ENCODE data around the gene DPF1.

Gene DPF1

DNA sequence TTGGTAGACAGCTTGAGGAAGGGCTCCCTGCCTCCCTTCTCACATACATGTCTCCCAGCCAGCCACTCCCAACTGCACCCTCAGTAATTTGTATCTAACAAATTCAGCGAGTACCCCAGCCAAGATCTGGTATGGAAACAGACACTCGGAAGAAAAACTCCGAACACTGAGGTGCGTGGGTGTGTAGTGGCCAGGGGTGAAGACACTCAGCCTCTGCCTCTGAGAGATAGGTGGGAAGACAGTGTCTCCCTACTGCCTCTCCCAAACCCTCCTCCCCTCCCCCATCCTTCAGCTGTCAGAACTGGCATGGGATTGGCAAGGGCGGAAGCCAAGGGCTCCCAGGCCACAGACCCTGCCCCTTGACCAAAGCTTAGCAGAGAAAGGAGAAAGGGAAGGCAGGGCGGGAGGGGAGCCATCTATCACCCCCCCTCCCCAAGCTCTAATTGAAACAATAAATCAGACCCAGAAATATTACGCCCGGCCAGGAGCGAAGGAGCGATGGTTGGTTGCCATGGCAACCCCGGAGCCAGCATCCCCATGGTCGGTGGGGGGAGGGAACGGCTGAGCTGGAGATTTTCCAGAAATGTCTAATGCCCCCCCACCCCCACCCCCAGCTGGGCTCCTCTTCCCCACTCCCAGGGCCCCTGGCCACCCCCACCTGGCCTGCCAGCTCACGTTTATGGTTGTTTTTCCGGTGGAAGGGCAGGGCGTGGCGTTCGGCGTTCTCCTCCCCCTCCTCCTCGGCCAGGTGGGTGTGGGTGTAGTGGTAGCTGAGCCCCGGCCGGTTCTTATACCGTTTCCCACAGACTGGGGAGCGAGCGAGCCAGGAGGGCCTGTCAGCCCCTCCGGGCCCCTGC, 7.0 kb downstream of the DPF1 start:
- no peaks in the 10 kb centered on the region for H3K9me3 ChIP-seq
- intact Hi-C loops (cut with DNase I; ENCODE audit: low total_unique reads), result no loop called here
- no peak for TF ChIP-seq CTCF (IDR thresholded peaks at IDR 0.05)
- peaks cover 0 to under 1% (median 0%) of the 10 kb centered on the region in 4 donors for H3K4me1 ChIP-seq
- H3K4me3 ChIP-seq, result no peak overlapping the region
- H3K27me3 ChIP-seq, result peaks cover 0 to 49% of the 10 kb centered on the region in 2 donors
- no peak overlapping the region for H3K27ac ChIP-seq
- no peaks in the 10 kb centered on the region for H3K36me3 ChIP-seq
- DNase-seq, result no peak

DNA sequence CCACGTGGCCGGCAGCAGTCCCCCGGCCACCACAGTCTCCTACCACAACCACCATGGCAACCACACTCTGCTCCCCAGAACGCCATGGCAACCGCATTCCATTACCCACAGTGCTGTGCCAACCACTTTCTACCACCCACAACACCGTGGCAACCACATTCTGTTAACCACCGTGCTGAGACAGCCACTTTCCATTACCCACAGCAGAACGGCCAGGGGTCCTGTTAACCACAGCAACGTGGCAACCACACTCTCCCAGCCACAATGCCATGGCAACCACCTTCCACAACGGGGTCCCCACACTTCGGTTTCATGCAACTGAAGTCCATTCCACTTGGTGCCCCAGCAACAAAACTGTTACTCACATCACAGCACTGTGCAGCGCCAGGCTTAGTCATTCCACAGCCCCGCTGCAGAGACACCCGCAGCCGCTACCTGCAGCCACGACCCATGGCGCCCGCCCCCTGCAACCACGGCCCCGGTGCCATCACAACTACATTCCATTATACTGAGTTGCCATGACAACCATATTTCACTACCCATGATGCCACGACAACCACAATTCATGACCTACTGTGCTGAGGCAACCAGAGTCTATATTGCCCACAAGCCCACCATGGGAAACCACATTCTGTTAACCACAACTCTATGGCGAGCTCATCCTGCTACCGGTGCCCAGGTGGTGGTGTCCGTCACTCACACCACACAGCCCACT, 10.0 kb downstream of the DPF1 start:
- TF ChIP-seq CTCF (IDR thresholded peaks at IDR 0.05), result no peak
- no peak for DNase-seq
- no peak overlapping the region for H3K27ac ChIP-seq
- intact Hi-C loops (cut with DNase I; ENCODE audit: low total_unique reads), result no loop called here
- no peaks in the 10 kb centered on the region for H3K36me3 ChIP-seq
- no peak overlapping the region for H3K4me3 ChIP-seq
- H3K4me1 ChIP-seq, result peaks cover 0 to 27% (median 24%) of the 10 kb centered on the region in 4 donors
- H3K27me3 ChIP-seq, result peaks cover 0 to 57% of the 10 kb centered on the region in 2 donors
- H3K9me3 ChIP-seq, result no peaks in the 10 kb centered on the region

DNA sequence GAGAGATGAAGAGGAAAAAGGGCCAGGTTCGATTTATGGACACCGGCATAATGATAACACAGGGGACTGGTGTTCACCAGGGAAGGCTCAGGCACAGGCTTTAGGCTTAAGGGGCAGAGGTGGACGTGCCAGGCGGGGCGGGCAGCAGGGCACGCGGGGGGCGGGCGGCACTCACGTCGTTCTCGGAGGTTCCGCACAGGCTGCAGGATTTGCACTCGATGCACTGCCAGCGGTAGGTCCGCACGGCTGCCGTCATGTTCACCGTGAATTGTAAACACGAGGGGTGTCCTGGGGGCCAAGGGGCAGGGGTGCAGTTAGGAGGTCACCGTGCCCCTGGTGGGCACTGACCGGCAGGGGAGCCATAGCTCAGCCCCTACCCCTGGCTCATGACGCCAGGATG, 10.6 kb downstream of the DPF1 start:
- Histone ChIP-seq H3K4me1 (peaks cover 0 to 28% (median 26%) of the 10 kb centered on the region in 4 donors), H3K4me3 (no peak overlapping the region), H3K27me3 (peaks cover 0 to 57% of the 10 kb centered on the region in 2 donors), H3K9me3 (no peaks in the 10 kb centered on the region), H3K36me3 (no peaks in the 10 kb centered on the region), H3K27ac (no peak overlapping the region)
- intact Hi-C loops (cut with DNase I; ENCODE audit: low total_unique reads), result no loop called here
- no peak for DNase-seq
- TF ChIP-seq CTCF (IDR thresholded peaks at IDR 0.05), result no peak

DNA sequence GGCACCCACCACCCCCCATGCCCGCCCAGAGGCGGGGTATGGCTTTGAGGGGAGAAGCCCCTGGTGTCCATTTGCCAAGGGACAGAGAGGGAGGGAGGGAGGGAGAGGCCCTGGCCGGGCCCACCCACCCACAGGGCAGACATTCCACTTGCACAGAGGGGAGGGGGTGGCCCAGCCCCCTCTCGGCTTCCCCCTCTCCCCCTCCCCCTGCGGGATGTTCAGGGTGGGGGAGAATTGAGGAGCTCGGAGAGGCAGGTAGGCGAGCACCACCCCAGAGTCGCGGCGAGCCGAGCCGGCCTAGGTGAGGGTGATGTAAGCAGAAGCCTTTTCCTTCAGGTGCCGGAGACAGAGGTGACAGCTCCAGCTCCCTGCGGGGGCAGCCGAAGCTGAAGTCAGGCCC, 12.3 kb downstream of the DPF1 start:
- no peak overlapping the region for H3K4me3 ChIP-seq
- H3K27me3 ChIP-seq, result peaks cover 0 to 54% of the 10 kb centered on the region in 2 donors
- H3K36me3 ChIP-seq, result peaks cover 0 to 8% (median 3%) of the 10 kb centered on the region in 3 donors
- DNase-seq, result no peak
- no peaks in the 10 kb centered on the region for H3K9me3 ChIP-seq
- TF ChIP-seq CTCF (IDR thresholded peaks at IDR 0.05), result no peak
- no peak overlapping the region for H3K27ac ChIP-seq
- intact Hi-C loops (cut with DNase I; ENCODE audit: low total_unique reads), result no loop called here
- H3K4me1 ChIP-seq, result peaks cover 0 to 28% (median 26%) of the 10 kb centered on the region in 4 donors

- intact Hi-C loops (cut with DNase I; ENCODE audit: low total_unique reads), result no loop called here
- H3K4me1 ChIP-seq, result peaks cover 0 to 28% (median 26%) of the 10 kb centered on the region in 4 donors
- peaks cover 0 to 14% (median 8%) of the 10 kb centered on the region in 3 donors for H3K36me3 ChIP-seq
- H3K4me3 ChIP-seq, result peak overlapping the region in 1 of 2 donors; percentile 43
- H3K27ac ChIP-seq, result peak overlapping the region in 1 of 2 donors; percentile 39
- DNase-seq, result no peak
- no peaks in the 10 kb centered on the region for H3K9me3 ChIP-seq
- peaks cover 0 to 53% of the 10 kb centered on the region in 2 donors for H3K27me3 ChIP-seq
- no peak for TF ChIP-seq CTCF (IDR thresholded peaks at IDR 0.05)
Observed at GRCh38 chr19:38211151-38211591, 12.9 kb downstream of the DPF1 start.
